Right lobe of liver (tissue), 6 donors: ENCODE data around the gene SULT2B1. TPM values are rescaled to one million over a fixed set of nuclear protein-coding genes. Genes with fewer than 3 reads are reported as not detected.

Experiments used
- ATAC-seq, 4 donors: fragments of 200-7000 bp; cut with Tn5 transposase; one replicate each; pipeline ENCODE4 v1.9.1; 2020; ENCODE audit warnings: mild to moderate bottlenecking in 4 of 4, moderate library complexity in 4 of 4
- DNase-seq, 3 donors: peaks; one replicate each; pipeline ENCODE4 v3.0.0-alpha.2; 2020
- H3K27ac ChIP-seq, 3 donors: fragments of 200-600 bp; one replicate each; pipeline ENCODE4 v1.8.0; 2022
- H3K27me3 ChIP-seq, 2 donors: fragments of 200-600 bp; one replicate each; pipeline ENCODE4 v1.8.0; 2022
- H3K36me3 ChIP-seq, 4 donors: fragments of 200-600 bp; sonication (generic) in 1 of 4; one replicate each; pipeline versions ENCODE4 v1.5.1 to v1.8.0; 2017 to 2022; ENCODE audit warnings: control low read depth in 1 of 4
- H3K4me1 ChIP-seq, 4 donors: fragments of 200-600 bp; sonication (generic) in 1 of 4; one replicate each; pipeline versions ENCODE4 v1.5.1 to v1.8.0; 2017 to 2022; ENCODE audit warnings: control low read depth in 1 of 4
- H3K4me3 ChIP-seq, 3 donors: fragments of 200-600 bp; one replicate each; pipeline ENCODE4 v1.8.0; 2022
- H3K9me3 ChIP-seq, 4 donors: fragments of 200-600 bp; sonication (generic) in 1 of 4; one replicate each; pipeline versions ENCODE4 v1.5.1 to v1.8.0; 2017 to 2022; ENCODE audit warnings: control low read depth in 1 of 4
- CTCF ChIP-seq, 4 donors: fragments of 200-600 bp in 3 of 4; fragments of 450-650 bp in 1 of 4; IDR thresholded peaks; one replicate each; pipeline versions ENCODE4 v1.5.1 to v1.8.0; 2016 to 2022; ENCODE audit warnings: antibody characterized with exemption in 4 of 4, mild to moderate bottlenecking in 2 of 4
- POLR2A ChIP-seq: fragments of 450-650 bp; IDR thresholded peaks from one replicate; pipeline ENCODE4 v1.6.1; 2017; ENCODE audit warnings: antibody characterized with exemption, mild to moderate bottlenecking
- WGBS: methylation state at CpG from one replicate; pipeline ENCODE4 v1.1.6; 2018; ENCODE audit warnings: low coverage, low lambda C conversion rate; ENCODE audit not compliant: insufficient coverage; ENCODE audit errors: missing lambda C conversion rate; 5-methylcytosine and 5-hydroxymethylcytosine counted together
- intact Hi-C, 2 donors: fragments of 100-400 bp; cut with DNase I; formaldehyde crosslinking; loops; one replicate each; pipeline versions ENCODE4 v1.11.2 to v1.14.1; 2022
- total RNA-seq, 6 experiments: library from RNA; depleted of rRNA in 2 of 6; stranded (reverse); fragments of >200 nt in 2 of 6; fragmentation: NEBNext Ultra II Directional in 3 of 6; extraction: Animal tissue kit (Norgen Biotek cat#: 25700) in 3 of 6; gene quantifications; one replicate each; pipeline versions ENCODE4 v1.1.0 to v1.2.4, GENCODE V29; 2016 to 2023
- donor health status: DM: no; HTN: yes; CAD: no.
- donor health status: DM: no; HTN: no; CAD: no.
- donor health status: DM: no; HTN: no; CAD: no.
- donor health status: DM: no; HTN: yes; CAD: no.
- donor health status: DM: no; HTN: yes; CAD: no.

Gene SULT2B1
- total RNA-seq, 6 experiments from 2014 or later, result 0.61 TPM; not detected in 5

DNA sequence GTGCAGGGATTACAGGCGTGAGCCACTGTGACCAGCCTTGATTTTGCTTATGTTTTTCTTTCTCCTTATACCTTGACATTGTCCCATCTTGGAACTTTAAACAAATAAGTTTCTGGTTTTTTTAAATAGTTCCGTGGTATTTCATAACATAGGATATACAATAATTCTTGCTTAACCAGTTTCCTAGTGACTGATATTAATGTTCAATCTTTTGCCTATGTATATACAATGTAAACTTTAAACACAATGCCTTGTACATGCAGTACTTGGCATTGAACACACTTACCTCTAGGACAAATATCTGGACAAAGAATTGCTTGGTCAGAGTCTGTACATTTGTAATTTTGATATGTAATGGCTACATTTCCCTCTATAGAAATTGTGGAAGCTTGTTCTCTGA lies 30.2 kb downstream of the SULT2B1 start:
- ATAC-seq, result no peak
- Histone ChIP-seq H3K4me1 (peaks cover 0 to 5% (median 0%) of the 10 kb centered on the region in 4 donors), H3K9me3 (no peaks in the 10 kb centered on the region), H3K27ac (no peak overlapping the region), H3K4me3 (no peak overlapping the region), H3K27me3 (no peaks in the 10 kb centered on the region), H3K36me3 (no peaks in the 10 kb centered on the region)
- intact Hi-C loops, result no loop called here
- WGBS, result 42% methylated on average over 2 of the region's 2 CpGs
- TF ChIP-seq CTCF (IDR thresholded peaks at IDR 0.05) (no peak), POLR2A (no peak)
- no peak for DNase-seq

- TF ChIP-seq POLR2A (no peak), CTCF (IDR thresholded peaks at IDR 0.05) (no peak)
- H3K27me3 ChIP-seq, result no peaks in the 10 kb centered on the region
- 100% methylated on average over 2 of the region's 3 CpGs for WGBS
- no peaks in the 10 kb centered on the region for H3K36me3 ChIP-seq
- H3K27ac ChIP-seq, result no peak overlapping the region
- H3K9me3 ChIP-seq, result no peaks in the 10 kb centered on the region
- no peak overlapping the region for H3K4me3 ChIP-seq
- intact Hi-C loops, result no loop called here
- ATAC-seq (no peak), DNase-seq (no peak)
- H3K4me1 ChIP-seq, result peaks cover 0 to 5% (median 0%) of the 10 kb centered on the region in 4 donors
Measured at GRCh38 chr19:48587387-48587786, 35.4 kb downstream of the SULT2B1 start.

DNA sequence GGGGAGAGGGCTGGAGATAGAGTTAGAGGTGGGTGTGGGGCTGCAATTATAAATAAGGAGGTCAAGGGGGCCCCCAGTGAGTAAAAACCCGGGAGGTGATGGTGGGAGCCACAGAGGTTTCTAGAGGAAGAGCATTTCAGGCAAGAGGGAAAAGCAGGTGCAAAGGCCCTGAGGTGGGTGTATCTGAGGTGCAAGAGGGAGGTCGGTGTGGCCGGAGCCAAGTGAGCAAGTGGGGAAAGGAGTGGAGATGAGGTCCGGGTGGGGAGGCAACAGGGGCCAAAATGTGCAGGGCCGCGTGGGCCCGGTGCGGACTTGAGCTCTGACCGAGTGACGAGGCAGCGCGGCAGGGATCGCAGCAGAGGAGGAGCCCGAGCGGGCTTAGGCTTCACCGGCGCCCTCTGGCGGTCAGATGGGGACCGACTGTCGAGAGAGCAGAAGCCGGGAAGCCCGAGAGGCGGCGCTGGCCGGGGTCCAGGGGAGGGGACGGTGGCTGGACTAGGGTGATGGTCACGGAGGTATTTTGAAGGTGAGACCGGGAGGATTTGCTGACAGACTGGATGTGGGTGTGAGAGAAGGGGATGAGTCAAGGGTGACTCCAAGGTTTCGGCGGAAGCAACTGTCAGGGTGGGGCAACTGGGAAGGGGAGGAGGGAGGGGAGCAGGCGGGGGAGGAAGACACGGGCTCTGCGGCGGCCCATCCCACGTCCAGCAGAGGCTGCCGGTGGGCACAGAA lies 36.9 kb downstream of the SULT2B1 start:
- peak; percentile 86 to 94 (median 92) for TF ChIP-seq CTCF (IDR thresholded peaks at IDR 0.05)
- TF ChIP-seq POLR2A, result no peak
- Histone ChIP-seq H3K4me1 (peaks cover 0 to 3% (median 0%) of the 10 kb centered on the region in 4 donors), H3K36me3 (no peaks in the 10 kb centered on the region), H3K9me3 (no peaks in the 10 kb centered on the region), H3K27ac (no peak overlapping the region), H3K27me3 (no peaks in the 10 kb centered on the region), H3K4me3 (peak overlapping the region in 1 of 3 donors; percentile 29)
- 2% methylated on average over 27 of the region's 36 CpGs for WGBS
- intact Hi-C loops, result no loop called here
- DNase-seq (peak; percentile 89 to 92 (median 90)), ATAC-seq (peak; percentile 78 to 84 (median 82))

GRCh38 chr19:48591021-48591420 lies 39.0 kb downstream of the SULT2B1 start:
- 74% methylated on average over 5 of the region's 5 CpGs for WGBS
- no peaks in the 10 kb centered on the region for H3K36me3 ChIP-seq
- no peaks in the 10 kb centered on the region for H3K27me3 ChIP-seq
- ATAC-seq (no peak), DNase-seq (no peak)
- H3K27ac ChIP-seq, result no peak overlapping the region
- TF ChIP-seq POLR2A (no peak), CTCF (IDR thresholded peaks at IDR 0.05) (no peak)
- no peaks in the 10 kb centered on the region for H3K4me1 ChIP-seq
- intact Hi-C loops, result loop anchor here in 1 of 2 donors (10.0 kb wide), 1 partner anchor 96 kb away; no protein-coding TSS in a partner anchor
- H3K9me3 ChIP-seq, result no peaks in the 10 kb centered on the region
- H3K4me3 ChIP-seq, result no peak overlapping the region
